Large intestine (tissue), 12 donors: ENCODE results near the gene PSMA5. TPM values are rescaled to one million over a fixed set of nuclear protein-coding genes. Genes with fewer than 3 reads are reported as not detected.
"Not testable (repeated sequence)": the region's sequence is repeated elsewhere in the genome, so short reads cannot be mapped to it uniquely, and the experiment has no call there.

Experiments
- DNase-seq, 2 donors: peaks; one replicate each; pipeline versions ENCODE4 v3.0.0 to v3.0.0-alpha.2; 2013
- H3K27ac ChIP-seq: one replicate; pipeline ENCODE4 v1.5.1; 2013; ENCODE audit warnings: low read length
- H3K27me3 ChIP-seq: 2 replicates; pipeline ENCODE4 v1.6.1; 2013; ENCODE audit warnings: low read length; ENCODE audit not compliant: control insufficient read depth, insufficient read depth
- H3K36me3 ChIP-seq: 2 replicates; pipeline ENCODE4 v1.6.1; 2013; ENCODE audit warnings: low read length; ENCODE audit not compliant: control insufficient read depth, insufficient read depth
- H3K4me1 ChIP-seq: one replicate; pipeline ENCODE4 v1.6.1; 2013; ENCODE audit warnings: low read length; ENCODE audit not compliant: control insufficient read depth, insufficient read depth
- H3K4me3 ChIP-seq: one replicate; pipeline ENCODE4 v1.5.1; 2013; ENCODE audit warnings: low read length
- H3K9me3 ChIP-seq: one replicate; pipeline ENCODE4 v1.6.1; 2013; ENCODE audit warnings: mild to moderate bottlenecking, low read depth, low read length, moderate library complexity; ENCODE audit not compliant: control insufficient read depth
- WGBS: methylation state at CpG from one replicate; pipeline ENCODE4 v1.1.5; 2013; ENCODE audit warnings: low lambda C conversion rate; ENCODE audit not compliant: insufficient coverage; 5-methylcytosine and 5-hydroxymethylcytosine counted together
- long read RNA-seq, 11 donors: transcript quantifications; one replicate each; lab custom pipeline, GENCODE V29; 2026
- polyA plus RNA-seq: library from polyadenylated mRNA; unstranded; fragments of 120-200 nt; gene quantifications from one replicate; pipeline ENCODE4 v1.2.1, GENCODE V29; 2013

Gene PSMA5
- polyA plus RNA-seq: 94.1 TPM
- long read RNA-seq, donor 1, transcript PSMA5-201 (9 exons, 3,729 nt): major isoform, 30 of 31 reads
- long read RNA-seq, donor 1, partial matches to known transcripts: 0 of 31 reads
- long read RNA-seq, donor 1, other reads (novel, unspliced or antisense): 0 of 31 reads
- long read RNA-seq, donor 2, transcript PSMA5-201 (9 exons, 3,729 nt): major isoform, 81 of 97 reads
- long read RNA-seq, donor 2, partial matches to known transcripts: 10 of 97 reads
- long read RNA-seq, donor 2, other reads (novel, unspliced or antisense): 5 of 97 reads
- long read RNA-seq, donor 3: 0 reads
- long read RNA-seq, donor 4, transcript PSMA5-201 (9 exons, 3,729 nt): major isoform, 13 of 13 reads
- long read RNA-seq, donor 4, partial matches to known transcripts: 0 of 13 reads
- long read RNA-seq, donor 4, other reads (novel, unspliced or antisense): 0 of 13 reads
- long read RNA-seq, donor 5, transcript PSMA5-201 (9 exons, 3,729 nt): major isoform, 25 of 25 reads
- long read RNA-seq, donor 5, partial matches to known transcripts: 0 of 25 reads
- long read RNA-seq, donor 5, other reads (novel, unspliced or antisense): 0 of 25 reads
- long read RNA-seq, donor 6, transcript PSMA5-201 (9 exons, 3,729 nt): major isoform, 59 of 77 reads
- long read RNA-seq, donor 6, partial matches to known transcripts: 18 of 77 reads
- long read RNA-seq, donor 6, other reads (novel, unspliced or antisense): 0 of 77 reads
- long read RNA-seq, donor 7, transcript PSMA5-201 (9 exons, 3,729 nt): major isoform, 35 of 35 reads
- long read RNA-seq, donor 7, partial matches to known transcripts: 0 of 35 reads
- long read RNA-seq, donor 7, other reads (novel, unspliced or antisense): 0 of 35 reads
- long read RNA-seq, donor 8, transcript PSMA5-201 (9 exons, 3,729 nt): major isoform, 103 of 144 reads
- long read RNA-seq, donor 8, partial matches to known transcripts: 29 of 144 reads
- long read RNA-seq, donor 8, other reads (novel, unspliced or antisense): 11 of 144 reads
- long read RNA-seq, donor 9, transcript PSMA5-201 (9 exons, 3,729 nt): major isoform, 88 of 113 reads
- long read RNA-seq, donor 9, partial matches to known transcripts: 16 of 113 reads
- long read RNA-seq, donor 9, other reads (novel, unspliced or antisense): 8 of 113 reads
- long read RNA-seq, donor 10, transcript PSMA5-201 (9 exons, 3,729 nt): major isoform, 83 of 122 reads
- long read RNA-seq, donor 10, partial matches to known transcripts: 32 of 122 reads
- long read RNA-seq, donor 10, other reads (novel, unspliced or antisense): 6 of 122 reads
- long read RNA-seq, donor 11, transcript PSMA5-201 (9 exons, 3,729 nt): major isoform, 61 of 72 reads
- long read RNA-seq, donor 11, partial matches to known transcripts: 11 of 72 reads
- long read RNA-seq, donor 11, other reads (novel, unspliced or antisense): 0 of 72 reads

GRCh38 chr1:109426281-109427170 lies at the start of gene PSMA5:
Gene PSMA5 (minus strand): TSS chr1:109426448. CDS start chr1:109426330, 118 bp downstream.
- Histone ChIP-seq H3K9me3 (no peaks in the 10 kb centered on the region), H3K27me3 (no peaks in the 10 kb centered on the region), H3K4me3 (peak within 1 kb of the TSS; percentile 77), H3K36me3 (no peaks in the 10 kb centered on the region), H3K4me1 (peaks cover 4% of the 10 kb centered on the region), H3K27ac (peak within 1 kb of the TSS; percentile 91)
- WGBS: no CpG with 5 or more reads among the region's 50 CpGs
- DNase-seq: peak; percentile 99 to 100

DNA sequence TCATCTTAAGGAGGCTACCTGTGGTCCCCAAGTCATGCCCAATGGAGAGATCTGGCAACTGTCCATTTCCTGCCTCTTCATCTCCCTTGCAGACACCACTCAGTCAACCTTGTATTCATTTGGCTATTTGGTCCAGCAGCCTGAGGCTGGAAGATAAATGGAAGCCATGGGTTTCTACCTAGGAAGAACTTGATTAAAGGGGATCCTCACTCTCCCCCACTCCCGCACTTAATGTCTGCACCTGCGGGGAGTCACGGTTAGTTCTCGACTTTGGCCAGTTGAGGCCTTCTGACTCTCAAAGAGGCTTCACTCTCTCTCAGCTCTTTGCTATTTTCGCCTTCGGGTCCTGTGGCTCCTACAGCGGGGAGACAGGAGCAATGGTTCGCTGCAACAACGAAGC lies 49.0 kb upstream of the PSMA5 start:
- Histone ChIP-seq H3K4me1 (no peaks in the 10 kb centered on the region), H3K4me3 (no peak overlapping the region), H3K27me3 (peaks cover 61% of the 10 kb centered on the region), H3K27ac (no peak overlapping the region), H3K9me3 (no peaks in the 10 kb centered on the region), H3K36me3 (no peaks in the 10 kb centered on the region)
- no peak for DNase-seq
- no CpG with 5 or more reads among the region's 9 CpGs for WGBS

GRCh38 chr1:109474697-109475096 lies 48.4 kb upstream of the PSMA5 start:
- DNase-seq: no peak
- H3K9me3 ChIP-seq: no peaks in the 10 kb centered on the region
- no peaks in the 10 kb centered on the region for H3K4me1 ChIP-seq
- H3K27me3 ChIP-seq: peaks cover 61% of the 10 kb centered on the region
- H3K36me3 ChIP-seq: no peaks in the 10 kb centered on the region
- no peak overlapping the region for H3K27ac ChIP-seq
- WGBS: no CpG with 5 or more reads among the region's 1 CpG
- H3K4me3 ChIP-seq: no peak overlapping the region

GRCh38 chr1:109473284-109474057 lies 47.2 kb upstream of the PSMA5 start:
- H3K4me1 ChIP-seq, DNase-seq, H3K9me3 ChIP-seq, H3K27ac ChIP-seq, H3K36me3 ChIP-seq, H3K4me3 ChIP-seq: not testable (repeated sequence)
- H3K27me3 ChIP-seq: peaks cover 67% of the 10 kb centered on the region
- WGBS: no CpG with 5 or more reads among the region's 12 CpGs

- no peak overlapping the region for H3K4me3 ChIP-seq
- no peak for DNase-seq
- no peaks in the 10 kb centered on the region for H3K36me3 ChIP-seq
- H3K4me1 ChIP-seq: no peaks in the 10 kb centered on the region
- no peaks in the 10 kb centered on the region for H3K9me3 ChIP-seq
- peaks cover 74% of the 10 kb centered on the region for H3K27me3 ChIP-seq
- no peak overlapping the region for H3K27ac ChIP-seq
- 0% methylated on average over 1 of the region's 3 CpGs for WGBS
Observed at GRCh38 chr1:109472779-109473178, 46.5 kb upstream of the PSMA5 start.

GRCh38 chr1:109470245-109470644 lies 44.0 kb upstream of the PSMA5 start:
- H3K4me1 ChIP-seq: peaks cover 4% of the 10 kb centered on the region
- peaks cover 5% of the 10 kb centered on the region for H3K9me3 ChIP-seq
- H3K4me3 ChIP-seq: no peak overlapping the region
- H3K36me3 ChIP-seq: no peaks in the 10 kb centered on the region
- no peak overlapping the region for H3K27ac ChIP-seq
- DNase-seq: no peak
- H3K27me3 ChIP-seq: peaks cover 85% of the 10 kb centered on the region
- no CpG with 5 or more reads among the region's 6 CpGs for WGBS

DNA sequence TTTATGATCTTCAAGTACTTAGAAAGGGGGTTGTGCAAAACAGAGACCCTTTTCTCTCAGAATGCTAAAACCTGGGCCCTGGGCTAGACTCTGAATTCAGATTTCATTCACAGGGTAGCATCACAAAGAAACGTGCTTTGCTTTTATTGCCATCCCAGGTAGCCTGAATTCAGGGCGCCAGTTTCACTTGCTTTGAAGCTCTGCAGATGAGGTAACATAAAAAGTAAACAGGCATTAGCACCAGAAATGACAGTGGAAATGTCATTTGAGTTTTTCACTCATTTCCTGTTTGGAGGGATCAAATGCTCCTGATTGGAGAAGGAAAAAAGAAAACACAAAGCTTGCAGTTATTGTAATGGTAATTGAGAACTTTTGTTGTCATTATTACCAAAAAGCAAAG lies 42.7 kb upstream of the PSMA5 start:
- Histone ChIP-seq H3K36me3 (no peaks in the 10 kb centered on the region), H3K27ac (no peak overlapping the region), H3K9me3 (peaks cover 5% of the 10 kb centered on the region), H3K4me3 (no peak overlapping the region), H3K27me3 (peaks cover 86% of the 10 kb centered on the region), H3K4me1 (peaks cover 4% of the 10 kb centered on the region)
- no CpG with 5 or more reads among the region's 2 CpGs for WGBS
- no peak for DNase-seq

- no peak overlapping the region for H3K4me3 ChIP-seq
- peaks cover 87% of the 10 kb centered on the region for H3K27me3 ChIP-seq
- peaks cover 5% of the 10 kb centered on the region for H3K9me3 ChIP-seq
- no peaks in the 10 kb centered on the region for H3K36me3 ChIP-seq
- H3K27ac ChIP-seq: no peak overlapping the region
- peaks cover 4% of the 10 kb centered on the region for H3K4me1 ChIP-seq
- DNase-seq: no peak
- WGBS: no CpG with 5 or more reads among the region's 1 CpG
Observed at GRCh38 chr1:109468061-109468460, 41.8 kb upstream of the PSMA5 start.

- Histone ChIP-seq H3K4me1 (peaks cover 4% of the 10 kb centered on the region), H3K36me3 (no peaks in the 10 kb centered on the region), H3K9me3 (peaks cover 5% of the 10 kb centered on the region), H3K27ac (no peak overlapping the region), H3K27me3 (peaks cover 82% of the 10 kb centered on the region), H3K4me3 (no peak overlapping the region)
- DNase-seq: no peak
- 38% methylated on average over 2 of the region's 23 CpGs for WGBS
Observed at GRCh38 chr1:109467301-109467777, 41.1 kb upstream of the PSMA5 start.
